HepG2 (cell line): ENCODE measurements around the gene EFS. TPM values are rescaled to one million over a fixed set of nuclear protein-coding genes. Genes with fewer than 3 reads are reported as not detected.

Experiments
- ATAC-seq: fragments of 200-7000 bp; cut with Tn5 transposase; 3 replicates; pipeline ENCODE4 v1.9.1; 2020; ENCODE audit warnings: mild to moderate bottlenecking, moderate library complexity
- BruUV-seq: library from RNA; stranded (reverse); fragments of 400-500 nt; replicated peaks from 2 replicates; lab custom pipeline; 2021; lab: Mats Ljungman, UMichigan
- CTCF ChIA-PET: fragments of 300-600 bp; formaldehyde crosslinking; extraction: SDS; loops from one replicate; lab custom pipeline; 2021; ENCODE audit warnings: low total read pairs, inconsistent platforms, low intra/inter-chr PET ratio; lab: Yijun Ruan, JAX
- POLR2A ChIA-PET: fragments of 350-600 bp; sonication (Branson Sonifier 250); formaldehyde crosslinking; loops from one replicate; lab custom pipeline; 2020; ENCODE audit warnings: antibody characterized with exemption, inconsistent platforms; lab: Yijun Ruan, JAX
- DNase-seq: peaks from one replicate; pipeline ENCODE4 v3.0.0-alpha.2; 2015; ENCODE audit warnings: low spot score
- FAIRE-seq: peaks from 3 replicates; lab custom pipeline; 2011; peaks lifted over from hg19 to GRCh38; lab: Jason Lieb, UNC
- H2AFZ ChIP-seq: one replicate; pipeline ENCODE4 v1.6.1; 2011; ENCODE audit warnings: low read length, inconsistent platforms
- H3K27ac ChIP-seq: fragments of 300-600 bp; 3 replicates; pipeline ENCODE4 v1.8.0; 2011; ENCODE audit warnings: mixed run types, mild to moderate bottlenecking, mixed read lengths, low read length, inconsistent platforms; ENCODE audit not compliant: insufficient read depth; ENCODE audit errors: extremely low read length
- H3K27me3 ChIP-seq, 2 experiments: fragments of 200-600 bp in 1 of 2; 2 replicates in 1 of 2; 3 replicates in 1 of 2; pipeline versions ENCODE4 v1.6.0 to v1.8.0; 2011; ENCODE audit warnings: low read length in 2 of 2, mild to moderate bottlenecking in 2 of 2, moderate library complexity in 2 of 2, inconsistent platforms in 1 of 2; ENCODE audit not compliant: insufficient read depth in 2 of 2, control insufficient read depth in 1 of 2
- H3K36me3 ChIP-seq, 2 experiments: fragments of 200-600 bp in 1 of 2; replicated peaks in 1 of 2; 2 replicates in 1 of 2; 3 replicates in 1 of 2; pipeline versions ENCODE4 v1.5.1 to v1.8.0; 2011; ENCODE audit warnings: low read length in 2 of 2, inconsistent platforms in 1 of 2; ENCODE audit not compliant: insufficient read depth in 2 of 2, control insufficient read depth in 1 of 2
- H3K4me1 ChIP-seq: 2 replicates; pipeline ENCODE4 v1.5.1; 2012; ENCODE audit warnings: low read length, inconsistent platforms; ENCODE audit not compliant: insufficient read depth
- H3K4me2 ChIP-seq: 2 replicates; pipeline ENCODE4 v1.6.0; 2011; ENCODE audit warnings: low read depth, low read length, inconsistent platforms
- H3K4me3 ChIP-seq, 3 experiments: fragments of 200-600 bp in 1 of 3; sonication (generic), shearing (Covaris generic) in 1 of 3; replicated peaks in 1 of 3; 2 replicates each; pipeline ENCODE4 v1.5.1; 2011 to 2016; ENCODE audit warnings: low read length in 3 of 3, inconsistent platforms in 2 of 3, low read depth in 2 of 3, mild to moderate bottlenecking in 2 of 3, control low read depth in 1 of 3, mixed read lengths in 1 of 3; ENCODE audit not compliant: insufficient read depth in 1 of 3
- H3K79me2 ChIP-seq: one replicate; pipeline ENCODE4 v1.6.1; 2011; ENCODE audit warnings: low read length, inconsistent platforms; ENCODE audit not compliant: insufficient read depth
- H3K9ac ChIP-seq: 2 replicates; pipeline ENCODE4 v1.6.0; 2011; ENCODE audit warnings: mild to moderate bottlenecking, low read depth, low read length, inconsistent platforms; ENCODE audit not compliant: insufficient read depth
- H3K9me3 ChIP-seq: 2 replicates; pipeline ENCODE4 v1.5.1; 2012; ENCODE audit warnings: mild to moderate bottlenecking, low read length
- H4K20me1 ChIP-seq: 2 replicates; pipeline ENCODE4 v1.6.0; 2011; ENCODE audit warnings: inconsistent platforms, mild to moderate bottlenecking, low read length, moderate library complexity; ENCODE audit not compliant: insufficient read depth
- FOXC1 ChIP-seq: sonication (generic); formaldehyde crosslinking; IDR thresholded peaks from 2 replicates; pipeline ENCODE4 v1.8.0; 2022; ENCODE audit warnings: mild to moderate bottlenecking, missing genetic modification reagents, borderline replicate concordance
- RXRB ChIP-seq: IDR thresholded peaks from 2 replicates; pipeline ENCODE4 v1.6.1; 2016; ENCODE audit warnings: borderline replicate concordance, missing genetic modification reagents, missing compliant biosample characterization
- ZNF10 ChIP-seq: sonication (generic); formaldehyde crosslinking; IDR thresholded peaks from 2 replicates; pipeline ENCODE4 v1.4.0; 2020; ENCODE audit warnings: mild to moderate bottlenecking, low read depth, missing genetic modification reagents, borderline replicate concordance
- ZNF749 ChIP-seq: sonication (generic); formaldehyde crosslinking; IDR thresholded peaks from 2 replicates; pipeline ENCODE4 v1.8.0; 2022; ENCODE audit warnings: mild to moderate bottlenecking, missing genetic modification reagents, moderate library complexity, borderline replicate concordance
- ZSCAN22 ChIP-seq: sonication (generic); formaldehyde crosslinking; IDR thresholded peaks from 2 replicates; pipeline ENCODE4 v1.4.0; 2020; ENCODE audit warnings: mild to moderate bottlenecking, missing genetic modification reagents
- WGBS: methylation state at CpG from one replicate; pipeline ENCODE4 v1.1.6; 2017; ENCODE audit warnings: low lambda C conversion rate; 5-methylcytosine and 5-hydroxymethylcytosine counted together
- in situ Hi-C: cut with HindIII; loops from 2 replicates; pipeline ENCODE4 v1.10.0; 2017; ENCODE audit warnings: low pct_unique_long_range_greater_than_20kb; ENCODE audit not compliant: extremely low pct_ligation_motif_present
- intact Hi-C: fragments of 100-400 bp; cut with micrococcal nuclease; formaldehyde crosslinking; loops from one replicate; pipeline ENCODE4 v1.10.0; 2022; ENCODE audit not compliant: unreplicated experiment
- polyA plus RNA-seq, 8 experiments: library from polyadenylated mRNA; depleted of rRNA in 3 of 8; stranded (reverse) in 7 of 8; unstranded in 1 of 8; fragments of >200 nt; fragmentation: Illumina TruSeq in 4 of 8; extraction: Trizol in 4 of 8; gene quantifications; 2 replicates each; pipeline versions ENCODE4 v1.2.1 to v1.2.3, GENCODE V29; 2011 to 2016; ENCODE audit warnings: low read depth in 4 of 8, missing spikeins in 1 of 8, mixed read lengths in 1 of 8; ENCODE audit not compliant: insufficient read depth in 1 of 8
- total RNA-seq, 5 experiments: library from RNA; depleted of rRNA; stranded (reverse); fragments of >200 nt; fragmentation: Illumina TruSeq; extraction: Trizol; gene quantifications; 2 replicates each; pipeline ENCODE4 v1.2.3, GENCODE V29; 2016; ENCODE audit warnings: low read depth in 1 of 5
- TF ChIP-seq, protein P1 (sequence below): sonication (generic); formaldehyde crosslinking; IDR thresholded peaks from 2 replicates; pipeline ENCODE4 v1.4.0; 2020; ENCODE audit warnings: missing genetic modification reagents, mild to moderate bottlenecking, borderline replicate concordance
- TF ChIP-seq, protein P2 (sequence below): IDR thresholded peaks from 2 replicates; pipeline ENCODE4 v1.6.1; 2012; ENCODE audit warnings: low read length, improper control_type of control experiment
- TF ChIP-seq, protein P3 (sequence below): sonication (generic); formaldehyde crosslinking; IDR thresholded peaks from 2 replicates; pipeline ENCODE4 v1.5.0; 2020; ENCODE audit warnings: mild to moderate bottlenecking, missing genetic modification reagents, borderline replicate concordance

Gene EFS
- total and polyA plus RNA-seq, 2 of the 13 experiments (the other 11 are each of a cell fraction or from before 2014, with no cell fraction given) = not detected

DNA sequence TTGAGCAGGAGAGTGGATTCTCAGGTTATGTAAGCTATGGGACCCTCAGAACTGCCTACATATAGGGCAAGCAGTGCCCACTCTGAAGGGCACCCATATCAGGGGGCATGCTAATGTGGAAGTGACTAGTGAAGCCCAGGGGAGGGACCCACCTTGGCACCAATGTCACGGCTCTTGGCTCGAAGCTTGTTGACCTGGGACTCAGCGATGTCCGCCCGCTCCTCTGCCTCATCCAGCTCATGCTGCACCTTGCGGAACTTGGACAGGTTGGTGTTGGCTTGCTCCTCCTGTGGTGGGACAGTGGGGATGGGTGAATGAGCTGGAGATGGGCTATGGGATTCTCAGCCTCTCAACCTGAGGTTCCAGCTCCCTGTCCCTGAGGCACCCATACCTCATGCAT lies 17.3 kb upstream of the EFS start:
- BruUV-seq = no TSS peak
- Histone ChIP-seq H3K79me2 (no peaks in the 10 kb centered on the region), H3K27me3 (peaks cover 24 to 91% of the 10 kb centered on the region in 2 experiments), H3K4me2 (no peak overlapping the region), H2AFZ (no peak overlapping the region), H4K20me1 (no peaks in the 10 kb centered on the region), H3K4me3 (no peak overlapping the region), H3K4me1 (no peaks in the 10 kb centered on the region), H3K9me3 (no peaks in the 10 kb centered on the region), H3K36me3 (no peaks in the 10 kb centered on the region), H3K9ac (no peak overlapping the region), H3K27ac (no peak overlapping the region)
- in situ Hi-C loops (no loop called here), intact Hi-C loops (loop anchor here (5.0 kb wide), 1 partner anchor 260 kb away; no protein-coding TSS in a partner anchor)
- WGBS = 46% methylated on average over 6 of the region's 6 CpGs
- DNase-seq (no peak), ATAC-seq (no peak), FAIRE-seq (no peak)
- CTCF ChIA-PET = interaction anchor here (1.1 to 5.9 kb wide), 2 partner anchors 54 to 116 kb away, joined by 3 to 96 read pairs; no protein-coding TSS in a partner anchor
- POLR2A ChIA-PET = interaction anchor here (1.4 to 1.5 kb wide), 2 partner anchors 56 to 60 kb away, joined by 3 to 4 read pairs; no protein-coding TSS in a partner anchor
- TF ChIP-seq, protein P1, sequence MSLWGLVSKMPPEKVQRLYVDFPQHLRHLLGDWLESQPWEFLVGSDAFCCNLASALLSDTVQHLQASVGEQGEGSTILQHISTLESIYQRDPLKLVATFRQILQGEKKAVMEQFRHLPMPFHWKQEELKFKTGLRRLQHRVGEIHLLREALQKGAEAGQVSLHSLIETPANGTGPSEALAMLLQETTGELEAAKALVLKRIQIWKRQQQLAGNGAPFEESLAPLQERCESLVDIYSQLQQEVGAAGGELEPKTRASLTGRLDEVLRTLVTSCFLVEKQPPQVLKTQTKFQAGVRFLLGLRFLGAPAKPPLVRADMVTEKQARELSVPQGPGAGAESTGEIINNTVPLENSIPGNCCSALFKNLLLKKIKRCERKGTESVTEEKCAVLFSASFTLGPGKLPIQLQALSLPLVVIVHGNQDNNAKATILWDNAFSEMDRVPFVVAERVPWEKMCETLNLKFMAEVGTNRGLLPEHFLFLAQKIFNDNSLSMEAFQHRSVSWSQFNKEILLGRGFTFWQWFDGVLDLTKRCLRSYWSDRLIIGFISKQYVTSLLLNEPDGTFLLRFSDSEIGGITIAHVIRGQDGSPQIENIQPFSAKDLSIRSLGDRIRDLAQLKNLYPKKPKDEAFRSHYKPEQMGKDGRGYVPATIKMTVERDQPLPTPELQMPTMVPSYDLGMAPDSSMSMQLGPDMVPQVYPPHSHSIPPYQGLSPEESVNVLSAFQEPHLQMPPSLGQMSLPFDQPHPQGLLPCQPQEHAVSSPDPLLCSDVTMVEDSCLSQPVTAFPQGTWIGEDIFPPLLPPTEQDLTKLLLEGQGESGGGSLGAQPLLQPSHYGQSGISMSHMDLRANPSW (CRISPR knock-in tag) = no peak
- TF ChIP-seq RXRB (CRISPR knock-in tag) (no peak), ZSCAN22 (no peak), ZNF749 (CRISPR knock-in tag) (no peak), FOXC1 (no peak), ZNF10 (CRISPR knock-in tag) (no peak)
- TF ChIP-seq, protein P2, sequence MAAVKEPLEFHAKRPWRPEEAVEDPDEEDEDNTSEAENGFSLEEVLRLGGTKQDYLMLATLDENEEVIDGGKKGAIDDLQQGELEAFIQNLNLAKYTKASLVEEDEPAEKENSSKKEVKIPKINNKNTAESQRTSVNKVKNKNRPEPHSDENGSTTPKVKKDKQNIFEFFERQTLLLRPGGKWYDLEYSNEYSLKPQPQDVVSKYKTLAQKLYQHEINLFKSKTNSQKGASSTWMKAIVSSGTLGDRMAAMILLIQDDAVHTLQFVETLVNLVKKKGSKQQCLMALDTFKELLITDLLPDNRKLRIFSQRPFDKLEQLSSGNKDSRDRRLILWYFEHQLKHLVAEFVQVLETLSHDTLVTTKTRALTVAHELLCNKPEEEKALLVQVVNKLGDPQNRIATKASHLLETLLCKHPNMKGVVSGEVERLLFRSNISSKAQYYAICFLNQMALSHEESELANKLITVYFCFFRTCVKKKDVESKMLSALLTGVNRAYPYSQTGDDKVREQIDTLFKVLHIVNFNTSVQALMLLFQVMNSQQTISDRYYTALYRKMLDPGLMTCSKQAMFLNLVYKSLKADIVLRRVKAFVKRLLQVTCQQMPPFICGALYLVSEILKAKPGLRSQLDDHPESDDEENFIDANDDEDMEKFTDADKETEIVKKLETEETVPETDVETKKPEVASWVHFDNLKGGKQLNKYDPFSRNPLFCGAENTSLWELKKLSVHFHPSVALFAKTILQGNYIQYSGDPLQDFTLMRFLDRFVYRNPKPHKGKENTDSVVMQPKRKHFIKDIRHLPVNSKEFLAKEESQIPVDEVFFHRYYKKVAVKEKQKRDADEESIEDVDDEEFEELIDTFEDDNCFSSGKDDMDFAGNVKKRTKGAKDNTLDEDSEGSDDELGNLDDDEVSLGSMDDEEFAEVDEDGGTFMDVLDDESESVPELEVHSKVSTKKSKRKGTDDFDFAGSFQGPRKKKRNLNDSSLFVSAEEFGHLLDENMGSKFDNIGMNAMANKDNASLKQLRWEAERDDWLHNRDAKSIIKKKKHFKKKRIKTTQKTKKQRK = no peak
- TF ChIP-seq, protein P3, sequence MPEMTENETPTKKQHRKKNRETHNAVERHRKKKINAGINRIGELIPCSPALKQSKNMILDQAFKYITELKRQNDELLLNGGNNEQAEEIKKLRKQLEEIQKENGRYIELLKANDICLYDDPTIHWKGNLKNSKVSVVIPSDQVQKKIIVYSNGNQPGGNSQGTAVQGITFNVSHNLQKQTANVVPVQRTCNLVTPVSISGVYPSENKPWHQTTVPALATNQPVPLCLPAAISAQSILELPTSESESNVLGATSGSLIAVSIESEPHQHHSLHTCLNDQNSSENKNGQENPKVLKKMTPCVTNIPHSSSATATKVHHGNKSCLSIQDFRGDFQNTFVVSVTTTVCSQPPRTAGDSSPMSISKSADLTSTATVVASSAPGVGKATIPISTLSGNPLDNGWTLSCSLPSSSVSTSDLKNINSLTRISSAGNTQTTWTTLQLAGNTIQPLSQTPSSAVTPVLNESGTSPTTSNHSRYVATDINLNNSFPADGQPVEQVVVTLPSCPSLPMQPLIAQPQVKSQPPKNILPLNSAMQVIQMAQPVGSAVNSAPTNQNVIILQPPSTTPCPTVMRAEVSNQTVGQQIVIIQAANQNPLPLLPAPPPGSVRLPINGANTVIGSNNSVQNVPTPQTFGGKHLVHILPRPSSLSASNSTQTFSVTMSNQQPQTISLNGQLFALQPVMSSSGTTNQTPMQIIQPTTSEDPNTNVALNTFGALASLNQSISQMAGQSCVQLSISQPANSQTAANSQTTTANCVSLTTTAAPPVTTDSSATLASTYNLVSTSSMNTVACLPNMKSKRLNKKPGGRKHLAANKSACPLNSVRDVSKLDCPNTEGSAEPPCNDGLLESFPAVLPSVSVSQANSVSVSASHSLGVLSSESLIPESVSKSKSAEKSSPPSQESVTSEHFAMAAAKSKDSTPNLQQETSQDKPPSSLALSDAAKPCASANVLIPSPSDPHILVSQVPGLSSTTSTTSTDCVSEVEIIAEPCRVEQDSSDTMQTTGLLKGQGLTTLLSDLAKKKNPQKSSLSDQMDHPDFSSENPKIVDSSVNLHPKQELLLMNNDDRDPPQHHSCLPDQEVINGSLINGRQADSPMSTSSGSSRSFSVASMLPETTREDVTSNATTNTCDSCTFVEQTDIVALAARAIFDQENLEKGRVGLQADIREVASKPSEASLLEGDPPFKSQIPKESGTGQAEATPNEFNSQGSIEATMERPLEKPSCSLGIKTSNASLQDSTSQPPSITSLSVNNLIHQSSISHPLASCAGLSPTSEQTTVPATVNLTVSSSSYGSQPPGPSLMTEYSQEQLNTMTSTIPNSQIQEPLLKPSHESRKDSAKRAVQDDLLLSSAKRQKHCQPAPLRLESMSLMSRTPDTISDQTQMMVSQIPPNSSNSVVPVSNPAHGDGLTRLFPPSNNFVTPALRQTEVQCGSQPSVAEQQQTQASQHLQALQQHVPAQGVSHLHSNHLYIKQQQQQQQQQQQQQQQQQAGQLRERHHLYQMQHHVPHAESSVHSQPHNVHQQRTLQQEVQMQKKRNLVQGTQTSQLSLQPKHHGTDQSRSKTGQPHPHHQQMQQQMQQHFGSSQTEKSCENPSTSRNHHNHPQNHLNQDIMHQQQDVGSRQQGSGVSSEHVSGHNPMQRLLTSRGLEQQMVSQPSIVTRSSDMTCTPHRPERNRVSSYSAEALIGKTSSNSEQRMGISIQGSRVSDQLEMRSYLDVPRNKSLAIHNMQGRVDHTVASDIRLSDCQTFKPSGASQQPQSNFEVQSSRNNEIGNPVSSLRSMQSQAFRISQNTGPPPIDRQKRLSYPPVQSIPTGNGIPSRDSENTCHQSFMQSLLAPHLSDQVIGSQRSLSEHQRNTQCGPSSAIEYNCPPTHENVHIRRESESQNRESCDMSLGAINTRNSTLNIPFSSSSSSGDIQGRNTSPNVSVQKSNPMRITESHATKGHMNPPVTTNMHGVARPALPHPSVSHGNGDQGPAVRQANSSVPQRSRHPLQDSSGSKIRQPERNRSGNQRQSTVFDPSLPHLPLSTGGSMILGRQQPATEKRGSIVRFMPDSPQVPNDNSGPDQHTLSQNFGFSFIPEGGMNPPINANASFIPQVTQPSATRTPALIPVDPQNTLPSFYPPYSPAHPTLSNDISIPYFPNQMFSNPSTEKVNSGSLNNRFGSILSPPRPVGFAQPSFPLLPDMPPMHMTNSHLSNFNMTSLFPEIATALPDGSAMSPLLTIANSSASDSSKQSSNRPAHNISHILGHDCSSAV (CRISPR knock-in tag) = no peak
